Colonic mucosa (tissue), 4 donors: Measurements from ENCODE around the gene SBNO1. TPM values are rescaled to one million over a fixed set of nuclear protein-coding genes. Genes with fewer than 3 reads are reported as not detected.

Experiments used
- DNase-seq: peaks from one replicate; pipeline ENCODE4 v3.0.0-alpha.2; 2020
- H3K27ac ChIP-seq: fragments of 200-600 bp; one replicate; pipeline ENCODE4 v1.8.0; 2021
- H3K27me3 ChIP-seq: fragments of 200-600 bp; one replicate; pipeline ENCODE4 v1.8.0; 2021
- H3K36me3 ChIP-seq: fragments of 200-600 bp; one replicate; pipeline ENCODE4 v1.8.0; 2021
- H3K4me1 ChIP-seq: fragments of 200-600 bp; one replicate; pipeline ENCODE4 v1.8.0; 2021; ENCODE audit warnings: mild to moderate bottlenecking
- H3K4me3 ChIP-seq: fragments of 200-600 bp; one replicate; pipeline ENCODE4 v1.8.0; 2021
- H3K9ac ChIP-seq, 2 donors: one replicate each; pipeline ENCODE4 v1.7.0; 2013; ENCODE audit warnings: control low read depth in 2 of 2, low read depth in 2 of 2, low read length in 2 of 2
- H3K9me3 ChIP-seq: fragments of 200-600 bp; one replicate; pipeline ENCODE4 v1.8.0; 2021
- intact Hi-C: fragments of 100-400 bp; cut with DNase I; formaldehyde crosslinking; loops from one replicate; pipeline ENCODE4 v1.14.1; 2022
- total RNA-seq, 2 donors: library from RNA; stranded (reverse); fragmentation: NEBNext Ultra II Directional in 1 of 2; extraction: Animal tissue kit (Norgen Biotek cat#: 25700) in 1 of 2; gene quantifications; one replicate each; pipeline ENCODE4 v1.2.1, GENCODE V29; 2021
- TF ChIP-seq, protein P1 (sequence below): fragments of 200-600 bp; IDR thresholded peaks from one replicate; pipeline ENCODE4 v1.8.0; 2022; ENCODE audit warnings: antibody characterized with exemption, mild to moderate bottlenecking
- donor health status: healthy.
- donor health status: DM: no; HTN: no; CAD: no.
- donor health status: DM: no; HTN: no; CAD: no.

Gene SBNO1
- total RNA-seq, 2 donors from 2014 or later = 36.5 to 37.3 TPM

DNA sequence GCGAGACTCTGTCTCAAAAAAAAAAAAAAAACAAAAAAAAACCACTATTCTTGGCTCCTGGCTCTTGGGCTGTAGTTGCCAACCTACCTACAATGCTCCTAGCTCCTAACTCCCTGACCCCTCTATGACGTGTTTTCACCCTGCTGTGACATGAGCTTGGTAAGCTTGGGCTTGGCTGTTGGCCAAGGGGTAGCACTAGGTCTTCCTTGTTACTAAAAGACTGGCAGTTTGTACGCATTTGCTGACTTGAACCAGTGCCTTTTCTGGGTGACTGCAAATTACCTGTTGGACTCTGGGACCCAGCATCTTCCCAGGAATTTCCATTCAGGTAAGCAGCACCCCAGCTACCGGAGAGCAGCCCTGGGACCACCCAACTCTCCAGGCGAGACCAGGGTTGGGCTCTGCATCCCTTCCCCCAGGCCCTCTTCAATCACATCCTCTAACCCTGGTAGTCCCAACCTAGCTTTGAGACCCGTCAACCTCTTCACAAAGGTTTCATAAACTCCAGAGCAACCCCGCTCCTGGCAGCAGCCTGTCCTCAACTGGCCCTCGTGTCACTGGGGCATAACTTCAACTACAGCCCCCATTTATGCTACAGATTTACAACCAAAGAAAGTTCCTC is 101.3 kb downstream of the SBNO1 start:
- Histone ChIP-seq H3K9ac (no peak overlapping the region), H3K4me1 (no peaks in the 10 kb centered on the region), H3K9me3 (no peaks in the 10 kb centered on the region), H3K27me3 (no peaks in the 10 kb centered on the region), H3K4me3 (no peak overlapping the region), H3K36me3 (no peaks in the 10 kb centered on the region), H3K27ac (no peak overlapping the region)
- DNase-seq = no peak
- intact Hi-C loops = no loop called here
- TF ChIP-seq, protein P1, sequence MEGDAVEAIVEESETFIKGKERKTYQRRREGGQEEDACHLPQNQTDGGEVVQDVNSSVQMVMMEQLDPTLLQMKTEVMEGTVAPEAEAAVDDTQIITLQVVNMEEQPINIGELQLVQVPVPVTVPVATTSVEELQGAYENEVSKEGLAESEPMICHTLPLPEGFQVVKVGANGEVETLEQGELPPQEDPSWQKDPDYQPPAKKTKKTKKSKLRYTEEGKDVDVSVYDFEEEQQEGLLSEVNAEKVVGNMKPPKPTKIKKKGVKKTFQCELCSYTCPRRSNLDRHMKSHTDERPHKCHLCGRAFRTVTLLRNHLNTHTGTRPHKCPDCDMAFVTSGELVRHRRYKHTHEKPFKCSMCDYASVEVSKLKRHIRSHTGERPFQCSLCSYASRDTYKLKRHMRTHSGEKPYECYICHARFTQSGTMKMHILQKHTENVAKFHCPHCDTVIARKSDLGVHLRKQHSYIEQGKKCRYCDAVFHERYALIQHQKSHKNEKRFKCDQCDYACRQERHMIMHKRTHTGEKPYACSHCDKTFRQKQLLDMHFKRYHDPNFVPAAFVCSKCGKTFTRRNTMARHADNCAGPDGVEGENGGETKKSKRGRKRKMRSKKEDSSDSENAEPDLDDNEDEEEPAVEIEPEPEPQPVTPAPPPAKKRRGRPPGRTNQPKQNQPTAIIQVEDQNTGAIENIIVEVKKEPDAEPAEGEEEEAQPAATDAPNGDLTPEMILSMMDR = no peak

DNA sequence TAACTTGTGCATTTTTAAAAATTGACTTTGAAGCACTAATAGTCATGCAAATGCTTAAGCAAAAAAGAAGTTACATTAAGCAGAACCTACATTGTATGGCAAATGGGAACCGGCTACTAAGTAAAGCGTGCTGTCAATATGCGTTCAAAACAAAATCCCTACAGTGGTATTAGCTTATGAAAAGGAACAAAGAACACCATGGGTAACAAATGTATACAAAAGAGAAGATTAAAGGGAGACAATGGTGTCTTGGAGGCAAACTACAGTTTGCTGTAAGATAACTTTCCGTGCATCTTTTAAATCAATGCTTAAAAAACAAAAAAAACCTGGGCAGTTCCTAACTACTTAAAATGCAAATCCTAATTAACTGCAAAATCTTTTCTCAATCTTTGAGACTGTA is 103.5 kb downstream of the SBNO1 start:
- Histone ChIP-seq H3K9ac (no peak overlapping the region), H3K27me3 (no peaks in the 10 kb centered on the region), H3K27ac (no peak overlapping the region), H3K4me1 (no peaks in the 10 kb centered on the region), H3K4me3 (no peak overlapping the region), H3K36me3 (peaks cover 6% of the 10 kb centered on the region), H3K9me3 (no peaks in the 10 kb centered on the region)
- TF ChIP-seq, protein P1 = no peak
- intact Hi-C loops = no loop called here
- DNase-seq = no peak

DNA sequence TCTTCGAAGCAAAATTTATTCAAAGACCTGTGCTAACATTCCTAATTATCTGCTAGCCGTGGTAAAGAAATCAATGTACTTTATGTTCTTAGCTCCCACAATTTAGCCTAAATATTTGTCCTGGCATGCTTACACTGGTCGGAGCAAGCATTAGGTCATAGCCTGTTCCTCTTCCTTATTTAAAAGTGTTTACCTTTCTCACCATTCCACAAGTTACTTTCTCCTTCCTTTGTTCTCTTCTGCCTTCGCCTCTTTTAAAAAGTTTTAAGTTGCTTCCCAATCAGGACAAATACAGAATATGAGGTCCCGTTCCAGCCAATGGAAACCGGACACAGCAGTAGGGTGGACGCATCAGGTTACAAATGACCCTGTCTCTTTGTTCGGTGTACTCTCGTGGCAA is 104.6 kb downstream of the SBNO1 start:
- no peak overlapping the region for H3K27ac ChIP-seq
- intact Hi-C loops = no loop called here

DNA sequence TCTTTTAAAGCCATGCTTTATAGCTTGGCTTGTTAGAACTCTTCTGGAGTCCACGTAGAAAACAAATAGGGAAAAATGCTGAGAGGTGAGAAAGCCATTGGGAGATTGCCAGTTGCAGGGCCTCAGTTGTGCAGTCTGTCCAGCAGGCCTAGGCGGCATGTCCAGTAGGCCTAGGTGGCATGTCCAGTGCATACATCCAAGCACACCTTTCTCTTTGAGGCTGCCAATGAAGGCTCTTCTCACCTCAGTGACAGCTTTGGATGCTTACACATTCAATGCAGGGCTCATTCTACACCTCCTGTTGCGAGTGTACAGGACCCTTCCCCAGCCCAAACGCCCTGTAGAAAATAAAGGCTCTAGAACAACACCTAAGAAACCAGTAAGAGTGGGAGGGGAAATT is 106.1 kb downstream of the SBNO1 start:
- Histone ChIP-seq H3K4me3 (no peak overlapping the region), H3K4me1 (no peaks in the 10 kb centered on the region), H3K27me3 (no peaks in the 10 kb centered on the region), H3K9ac (no peak overlapping the region), H3K9me3 (no peaks in the 10 kb centered on the region), H3K27ac (no peak overlapping the region), H3K36me3 (peaks cover 6% of the 10 kb centered on the region)
- no peak for DNase-seq
- TF ChIP-seq, protein P1 = no peak
- intact Hi-C loops = no loop called here

More for the DNA sequence above, 104.6 kb downstream of the SBNO1 start:
- H3K27me3 ChIP-seq = no peaks in the 10 kb centered on the region
- no peak overlapping the region for H3K9ac ChIP-seq
- TF ChIP-seq, protein P1 = no peak
- no peaks in the 10 kb centered on the region for H3K9me3 ChIP-seq
- H3K4me3 ChIP-seq = no peak overlapping the region
- peaks cover 6% of the 10 kb centered on the region for H3K36me3 ChIP-seq
- no peak for DNase-seq
- H3K4me1 ChIP-seq = no peaks in the 10 kb centered on the region

DNA sequence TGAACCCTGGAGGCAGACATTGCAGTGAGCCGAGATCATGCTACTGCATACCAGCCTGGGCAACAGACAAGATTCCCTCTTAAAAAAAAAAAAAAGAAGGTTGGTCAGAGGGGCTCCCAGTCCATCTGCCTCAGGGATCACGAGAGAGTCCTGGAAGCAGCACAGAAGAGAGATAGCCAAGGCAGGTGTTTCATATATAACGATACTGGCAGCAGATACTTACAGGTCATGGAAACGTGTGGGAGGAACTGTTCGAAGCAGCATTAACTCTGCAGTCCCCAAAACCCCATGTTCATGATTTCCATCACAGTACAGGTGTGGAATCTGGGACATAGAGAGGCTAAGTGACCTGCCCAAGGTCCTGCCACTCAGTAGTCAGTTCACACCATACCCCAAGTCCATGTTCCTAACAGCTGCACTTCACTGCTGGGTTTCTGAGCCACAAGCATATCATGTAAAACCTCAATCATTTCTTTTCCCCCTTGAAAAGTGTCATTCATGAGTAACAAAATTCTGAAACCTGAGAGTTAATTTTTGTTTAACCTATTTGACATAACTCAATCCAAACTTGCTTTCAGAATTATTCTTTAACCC is 109.7 kb downstream of the SBNO1 start:
- no peak for DNase-seq
- intact Hi-C loops = no loop called here

More for the DNA sequence above, 109.7 kb downstream of the SBNO1 start:
- Histone ChIP-seq H3K4me1 (no peaks in the 10 kb centered on the region), H3K27me3 (no peaks in the 10 kb centered on the region), H3K36me3 (peaks cover 6% of the 10 kb centered on the region), H3K9me3 (no peaks in the 10 kb centered on the region), H3K4me3 (no peak overlapping the region), H3K27ac (no peak overlapping the region), H3K9ac (no peak overlapping the region)
- TF ChIP-seq, protein P1 = no peak
